HEK293 (cell line): ENCODE results near the gene PRKCA.

Experiments
- CTCF ChIA-PET: fragments of 350-600 bp; formaldehyde crosslinking; extraction: SDS; loops from one replicate; lab custom pipeline; 2021; ENCODE audit warnings: antibody characterized with exemption; lab: Yijun Ruan, JAX
- POLR2A ChIA-PET: fragments of 300-600 bp; formaldehyde crosslinking; extraction: SDS; loops from one replicate; lab custom pipeline; 2020; ENCODE audit warnings: antibody characterized with exemption, inconsistent platforms; lab: Yijun Ruan, JAX
- H3K27ac ChIP-seq: fragments of 200-500 bp; sonication (Bioruptor generic); 2 replicates; pipeline ENCODE4 v1.5.1; 2014; ENCODE audit warnings: low read depth, low read length, control low read depth, inconsistent platforms; ENCODE audit errors: extremely low read depth
- H3K36me3 ChIP-seq, 2 experiments: fragments of 200-500 bp in 1 of 2; sonication (Bioruptor generic) in 1 of 2; 1 replicate in 1 of 2; 2 replicates in 1 of 2; pipeline ENCODE4 v1.5.1; 2014 to 2017; ENCODE audit warnings: inconsistent platforms in 2 of 2, low read length in 2 of 2; ENCODE audit not compliant: control insufficient read depth in 2 of 2, insufficient read depth in 1 of 2
- H3K4me1 ChIP-seq: fragments of 200-500 bp; sonication (Bioruptor generic); 2 replicates; pipeline ENCODE4 v1.5.1; 2014; ENCODE audit warnings: mild to moderate bottlenecking, low read length, inconsistent platforms; ENCODE audit not compliant: control insufficient read depth, insufficient read depth
- H3K4me3 ChIP-seq: 2 replicates; pipeline ENCODE4 v1.5.1; 2011; ENCODE audit warnings: low read depth, mild to moderate bottlenecking, control low read depth, low read length, moderate library complexity
- H3K9me3 ChIP-seq: fragments of 200-500 bp; sonication (Bioruptor generic); 2 replicates; pipeline ENCODE4 v1.5.1; 2014; ENCODE audit warnings: low read depth, low read length, inconsistent platforms; ENCODE audit not compliant: control insufficient read depth, insufficient read depth
- IKZF3 ChIP-seq: fragments of 450-650 bp; IDR thresholded peaks from 2 replicates; pipeline ENCODE4 v1.5.0; 2018; ENCODE audit warnings: missing biosample characterization, mild to moderate bottlenecking, missing genetic modification characterization, moderate library complexity
- PRDM1 ChIP-seq: fragments of 450-650 bp; formaldehyde crosslinking; IDR thresholded peaks from 2 replicates; pipeline ENCODE4; 2016; ENCODE audit warnings: missing biosample characterization, missing genetic modification characterization
- SP2 ChIP-seq: fragments of 450-650 bp; formaldehyde crosslinking; IDR thresholded peaks from 2 replicates; pipeline ENCODE4 v1.5.1; 2016; ENCODE audit warnings: missing biosample characterization, missing genetic modification characterization
- YY1 ChIP-seq: fragments of 450-650 bp; formaldehyde crosslinking; IDR thresholded peaks from 2 replicates; pipeline ENCODE4 v1.5.1; 2018; ENCODE audit warnings: missing biosample characterization, missing genetic modification characterization
- ZBTB8A ChIP-seq: fragments of 450-650 bp; formaldehyde crosslinking; IDR thresholded peaks from 2 replicates; pipeline ENCODE4 v1.5.1; 2016; ENCODE audit warnings: missing biosample characterization, missing genetic modification characterization
- ZEB2 ChIP-seq: fragments of 450-650 bp; formaldehyde crosslinking; IDR thresholded peaks from 2 replicates; pipeline ENCODE4 v1.5.1; 2016; ENCODE audit warnings: missing biosample characterization, missing genetic modification characterization
- ZNF169 ChIP-seq: fragments of 450-650 bp; formaldehyde crosslinking; IDR thresholded peaks from 2 replicates; pipeline ENCODE4 v1.5.1; 2016; ENCODE audit warnings: missing biosample characterization, missing genetic modification characterization
- ZNF174 ChIP-seq: fragments of 450-650 bp; formaldehyde crosslinking; IDR thresholded peaks from 2 replicates; pipeline ENCODE4 v1.5.0; 2017; ENCODE audit warnings: missing biosample characterization, mild to moderate bottlenecking, missing genetic modification characterization
- ZNF266 ChIP-seq: fragments of 450-650 bp; formaldehyde crosslinking; IDR thresholded peaks from 2 replicates; pipeline ENCODE4 v1.5.1; 2016; ENCODE audit warnings: missing biosample characterization, missing genetic modification characterization, low read depth
- ZNF366 ChIP-seq: fragments of 450-650 bp; formaldehyde crosslinking; conservative IDR thresholded peaks from 2 replicates; pipeline ENCODE4 v1.5.1; 2016; ENCODE audit warnings: missing biosample characterization, missing genetic modification characterization
- ZNF510 ChIP-seq: fragments of 450-650 bp; formaldehyde crosslinking; IDR thresholded peaks from 2 replicates; pipeline ENCODE4 v1.5.1; 2018; ENCODE audit warnings: mild to moderate bottlenecking, missing genetic modification characterization, missing biosample characterization; ENCODE audit not compliant: insufficient replicate concordance
- ZNF558 ChIP-seq: fragments of 450-650 bp; formaldehyde crosslinking; IDR thresholded peaks from 2 replicates; pipeline ENCODE4 v1.5.1; 2016; ENCODE audit warnings: missing biosample characterization, missing genetic modification characterization
- ZNF580 ChIP-seq: fragments of 450-650 bp; formaldehyde crosslinking; IDR thresholded peaks from 2 replicates; pipeline ENCODE4 v1.5.1; 2016; ENCODE audit warnings: missing biosample characterization, missing genetic modification characterization
- ZNF600 ChIP-seq: fragments of 450-650 bp; formaldehyde crosslinking; IDR thresholded peaks from 2 replicates; pipeline ENCODE4 v1.5.1; 2016; ENCODE audit warnings: missing biosample characterization, missing genetic modification characterization
- ZNF660 ChIP-seq: fragments of 450-650 bp; IDR thresholded peaks from 2 replicates; pipeline ENCODE4 v1.5.1; 2018; ENCODE audit warnings: missing biosample characterization, mild to moderate bottlenecking, missing genetic modification characterization
- ZNF776 ChIP-seq: fragments of 450-650 bp; formaldehyde crosslinking; IDR thresholded peaks from 2 replicates; pipeline ENCODE4 v1.5.0; 2017; ENCODE audit warnings: missing biosample characterization, missing genetic modification characterization, borderline replicate concordance
- ZNF830 ChIP-seq: fragments of 450-650 bp; IDR thresholded peaks from 2 replicates; pipeline ENCODE4 v1.5.0; 2018; ENCODE audit warnings: missing biosample characterization, missing genetic modification characterization, low read depth, mild to moderate bottlenecking, moderate library complexity
- ZNF837 ChIP-seq: fragments of 450-650 bp; formaldehyde crosslinking; IDR thresholded peaks from 2 replicates; pipeline ENCODE4 v1.5.1; 2016; ENCODE audit warnings: missing biosample characterization, missing genetic modification characterization
- ZSCAN16 ChIP-seq: fragments of 450-650 bp; formaldehyde crosslinking; IDR thresholded peaks from 2 replicates; pipeline ENCODE4 v1.5.1; 2016; ENCODE audit warnings: missing biosample characterization, missing genetic modification characterization
- ZSCAN30 ChIP-seq: fragments of 450-650 bp; IDR thresholded peaks from 2 replicates; pipeline ENCODE4 v1.5.1; 2018; ENCODE audit warnings: missing biosample characterization, mild to moderate bottlenecking, missing genetic modification characterization, moderate library complexity
- ZSCAN5A ChIP-seq: fragments of 450-650 bp; formaldehyde crosslinking; IDR thresholded peaks from 2 replicates; pipeline ENCODE4 v1.5.1; 2016; ENCODE audit warnings: missing biosample characterization, missing genetic modification characterization
- TF ChIP-seq, protein P1 (sequence below): fragments of 450-650 bp; formaldehyde crosslinking; IDR thresholded peaks from 2 replicates; pipeline ENCODE4 v1.5.1; 2017; ENCODE audit warnings: missing biosample characterization, missing genetic modification characterization
- TF ChIP-seq, protein P2 (sequence below): fragments of 450-650 bp; formaldehyde crosslinking; IDR thresholded peaks from 2 replicates; pipeline ENCODE4 v1.5.1; 2016; ENCODE audit warnings: missing biosample characterization, missing genetic modification characterization
- TF ChIP-seq, protein P3 (sequence below): fragments of 450-650 bp; formaldehyde crosslinking; IDR thresholded peaks from 2 replicates; pipeline ENCODE4 v1.5.1; 2016; ENCODE audit warnings: missing biosample characterization, missing genetic modification characterization
- TF ChIP-seq, protein P4 (sequence below): fragments of 450-650 bp; formaldehyde crosslinking; IDR thresholded peaks from 2 replicates; pipeline ENCODE4 v1.5.1; 2016; ENCODE audit warnings: missing biosample characterization, missing genetic modification characterization

Gene PRKCA

DNA sequence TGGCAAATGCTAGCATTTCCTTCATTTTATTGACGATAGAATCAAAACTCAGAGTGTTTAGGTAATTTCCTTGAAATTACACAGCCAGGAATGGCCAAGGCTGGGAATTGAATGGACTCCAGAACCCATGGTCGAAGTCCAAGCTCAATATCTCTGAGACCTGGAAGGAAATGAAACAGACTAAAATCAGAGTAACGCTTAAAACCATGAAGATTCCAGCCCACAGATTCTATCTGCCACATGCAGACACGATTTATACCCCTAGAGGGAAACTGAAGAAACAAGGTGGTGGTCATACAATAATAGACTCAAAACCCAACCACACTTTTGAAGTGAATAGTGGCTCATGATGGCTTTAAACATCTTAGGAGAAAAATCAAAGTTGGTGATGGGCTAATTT, 95.6 kb downstream of the PRKCA start (continued):
- TF ChIP-seq, protein P1, sequence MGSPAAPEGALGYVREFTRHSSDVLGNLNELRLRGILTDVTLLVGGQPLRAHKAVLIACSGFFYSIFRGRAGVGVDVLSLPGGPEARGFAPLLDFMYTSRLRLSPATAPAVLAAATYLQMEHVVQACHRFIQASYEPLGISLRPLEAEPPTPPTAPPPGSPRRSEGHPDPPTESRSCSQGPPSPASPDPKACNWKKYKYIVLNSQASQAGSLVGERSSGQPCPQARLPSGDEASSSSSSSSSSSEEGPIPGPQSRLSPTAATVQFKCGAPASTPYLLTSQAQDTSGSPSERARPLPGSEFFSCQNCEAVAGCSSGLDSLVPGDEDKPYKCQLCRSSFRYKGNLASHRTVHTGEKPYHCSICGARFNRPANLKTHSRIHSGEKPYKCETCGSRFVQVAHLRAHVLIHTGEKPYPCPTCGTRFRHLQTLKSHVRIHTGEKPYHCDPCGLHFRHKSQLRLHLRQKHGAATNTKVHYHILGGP (tag by site-specific recombination): no peak
- no peak for TF ChIP-seq ZNF776 (tag by site-specific recombination)
- TF ChIP-seq IKZF3 (tag by site-specific recombination): no peak
- no peak for TF ChIP-seq ZNF837 (tag by site-specific recombination)
- no peak for TF ChIP-seq ZNF266
- TF ChIP-seq, protein P2, sequence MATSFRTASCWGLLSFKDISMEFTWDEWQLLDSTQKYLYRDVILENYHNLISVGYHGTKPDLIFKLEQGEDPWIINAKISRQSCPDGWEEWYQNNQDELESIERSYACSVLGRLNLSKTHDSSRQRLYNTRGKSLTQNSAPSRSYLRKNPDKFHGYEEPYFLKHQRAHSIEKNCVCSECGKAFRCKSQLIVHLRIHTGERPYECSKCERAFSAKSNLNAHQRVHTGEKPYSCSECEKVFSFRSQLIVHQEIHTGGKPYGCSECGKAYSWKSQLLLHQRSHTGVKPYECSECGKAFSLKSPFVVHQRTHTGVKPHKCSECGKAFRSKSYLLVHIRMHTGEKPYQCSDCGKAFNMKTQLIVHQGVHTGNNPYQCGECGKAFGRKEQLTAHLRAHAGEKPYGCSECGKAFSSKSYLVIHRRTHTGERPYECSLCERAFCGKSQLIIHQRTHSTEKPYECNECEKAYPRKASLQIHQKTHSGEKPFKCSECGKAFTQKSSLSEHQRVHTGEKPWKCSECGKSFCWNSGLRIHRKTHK (tag by site-specific recombination): no peak
- TF ChIP-seq, all 188 proteins: peak for 0

GRCh38 chr17:66398617-66399016, 96.2 kb downstream of the PRKCA start:
- no peaks in the 10 kb centered on the region; a peak in 1 of 3 replicates for H3K36me3 ChIP-seq
- POLR2A ChIA-PET: no interaction called here
- peaks cover 2% of the 10 kb centered on the region; the same call in 1 of the 2 replicates for H3K4me1 ChIP-seq
- no peaks in the 10 kb centered on the region for H3K9me3 ChIP-seq
- no peak overlapping the region for H3K27ac ChIP-seq
- TF ChIP-seq ZNF558 (tag by site-specific recombination): no peak
- TF ChIP-seq, protein P3, sequence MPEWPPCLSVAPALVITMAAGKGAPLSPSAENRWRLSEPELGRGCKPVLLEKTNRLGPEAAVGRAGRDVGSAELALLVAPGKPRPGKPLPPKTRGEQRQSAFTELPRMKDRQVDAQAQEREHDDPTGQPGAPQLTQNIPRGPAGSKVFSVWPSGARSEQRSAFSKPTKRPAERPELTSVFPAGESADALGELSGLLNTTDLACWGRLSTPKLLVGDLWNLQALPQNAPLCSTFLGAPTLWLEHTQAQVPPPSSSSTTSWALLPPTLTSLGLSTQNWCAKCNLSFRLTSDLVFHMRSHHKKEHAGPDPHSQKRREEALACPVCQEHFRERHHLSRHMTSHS: no peak
- TF ChIP-seq PRDM1: no peak
- TF ChIP-seq ZBTB8A (tag by site-specific recombination): no peak
- TF ChIP-seq ZEB2 (tag by site-specific recombination): no peak
- no peak for TF ChIP-seq ZNF830 (tag by site-specific recombination)
- no peak for TF ChIP-seq ZNF266
- no peak for TF ChIP-seq ZNF169 (tag by site-specific recombination)
- TF ChIP-seq ZSCAN30: no peak
- TF ChIP-seq ZNF510 (tag by site-specific recombination): no peak
- TF ChIP-seq ZSCAN5A: no peak
- TF ChIP-seq YY1: no peak
- no peak for TF ChIP-seq ZNF174 (tag by site-specific recombination)
- no peak for TF ChIP-seq ZNF580 (tag by site-specific recombination)
- no peak for TF ChIP-seq ZNF660 (tag by site-specific recombination)
- no peak for TF ChIP-seq SP2
- TF ChIP-seq ZSCAN16 (tag by site-specific recombination): no peak
- TF ChIP-seq, protein P4, sequence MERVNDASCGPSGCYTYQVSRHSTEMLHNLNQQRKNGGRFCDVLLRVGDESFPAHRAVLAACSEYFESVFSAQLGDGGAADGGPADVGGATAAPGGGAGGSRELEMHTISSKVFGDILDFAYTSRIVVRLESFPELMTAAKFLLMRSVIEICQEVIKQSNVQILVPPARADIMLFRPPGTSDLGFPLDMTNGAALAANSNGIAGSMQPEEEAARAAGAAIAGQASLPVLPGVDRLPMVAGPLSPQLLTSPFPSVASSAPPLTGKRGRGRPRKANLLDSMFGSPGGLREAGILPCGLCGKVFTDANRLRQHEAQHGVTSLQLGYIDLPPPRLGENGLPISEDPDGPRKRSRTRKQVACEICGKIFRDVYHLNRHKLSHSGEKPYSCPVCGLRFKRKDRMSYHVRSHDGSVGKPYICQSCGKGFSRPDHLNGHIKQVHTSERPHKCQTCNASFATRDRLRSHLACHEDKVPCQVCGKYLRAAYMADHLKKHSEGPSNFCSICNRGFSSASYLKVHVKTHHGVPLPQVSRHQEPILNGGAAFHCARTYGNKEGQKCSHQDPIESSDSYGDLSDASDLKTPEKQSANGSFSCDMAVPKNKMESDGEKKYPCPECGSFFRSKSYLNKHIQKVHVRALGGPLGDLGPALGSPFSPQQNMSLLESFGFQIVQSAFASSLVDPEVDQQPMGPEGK: no peak
- TF ChIP-seq ZNF366 (tag by site-specific recombination): no peak
- no peak for TF ChIP-seq ZNF600
- TF ChIP-seq, all 188 proteins: peak for 0
- CTCF ChIA-PET: interaction anchor here (0.6 kb wide), 1 partner anchor 23 kb away, joined by 3 read pairs; no protein-coding TSS in a partner anchor
- no peak overlapping the region for H3K4me3 ChIP-seq
